ENCODE data around the gene RRN3.
"Not testable (repeated sequence)": the region's sequence is repeated elsewhere in the genome, so short reads cannot be mapped to it uniquely, and the experiment has no call there.

RRN3 gene

DNA sequence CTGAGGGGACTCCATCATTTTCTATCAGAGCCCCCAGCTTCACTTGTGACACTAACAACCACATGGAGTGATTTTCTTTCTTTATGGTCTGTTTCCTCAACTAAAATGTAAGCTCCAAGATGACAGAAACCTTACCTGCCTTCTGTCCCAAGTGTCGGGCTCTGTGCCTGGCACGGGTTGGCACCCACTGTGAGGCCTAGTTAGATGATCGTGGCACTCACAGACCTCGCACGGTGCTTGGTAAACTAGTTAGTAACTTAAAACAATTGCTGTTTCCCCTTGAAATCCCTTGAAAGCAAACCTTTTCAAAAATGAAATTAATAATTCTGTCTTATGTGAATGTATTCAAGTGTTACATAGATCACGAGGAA lies 65.7 kb downstream of the RRN3 start:
- DNase-seq (ENCODE audit: low spot score) = not testable (repeated sequence)

DNA sequence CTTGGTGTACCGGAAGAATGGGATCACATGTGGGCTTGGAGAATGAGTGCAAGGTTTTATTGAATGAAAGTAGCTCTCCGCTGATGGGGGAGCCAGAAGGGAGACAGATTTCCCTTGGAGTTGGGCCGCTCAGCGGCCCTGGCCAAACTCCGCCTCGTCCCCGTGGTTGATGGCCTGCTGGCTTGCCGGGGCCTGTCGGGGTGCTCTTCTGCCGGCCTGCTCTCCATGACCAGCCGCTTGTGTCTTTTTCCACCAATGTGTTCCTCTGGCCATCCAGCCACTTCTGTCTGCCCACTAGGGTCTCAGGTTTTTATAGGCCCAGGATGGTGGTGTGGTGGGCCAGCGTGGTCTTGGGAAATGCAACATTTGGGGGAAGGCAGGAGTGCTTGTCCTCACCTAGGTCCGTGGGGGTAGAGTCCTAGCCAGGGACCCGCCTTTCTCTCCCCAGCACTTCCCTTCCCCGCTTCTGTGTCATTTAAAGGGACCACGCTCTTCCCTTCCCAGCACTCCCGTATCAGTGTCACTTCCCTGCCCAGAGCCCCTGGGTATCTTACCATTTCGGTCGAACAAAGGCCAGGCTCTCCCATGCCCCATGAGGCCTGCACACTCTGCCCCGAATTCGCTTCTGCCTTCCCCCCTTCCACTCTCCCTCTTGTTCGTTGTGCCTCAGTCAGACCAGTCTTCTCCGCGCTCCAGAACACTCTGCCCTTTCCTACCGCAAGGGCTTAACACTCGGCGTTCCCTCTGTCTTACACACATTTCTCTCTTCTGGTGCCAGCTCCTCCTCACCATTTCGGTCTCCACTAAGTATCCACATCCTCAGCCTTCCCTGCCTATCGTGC lies 66.3 kb downstream of the RRN3 start:
- DNase-seq (ENCODE audit: low spot score) = not testable (repeated sequence)

DNA sequence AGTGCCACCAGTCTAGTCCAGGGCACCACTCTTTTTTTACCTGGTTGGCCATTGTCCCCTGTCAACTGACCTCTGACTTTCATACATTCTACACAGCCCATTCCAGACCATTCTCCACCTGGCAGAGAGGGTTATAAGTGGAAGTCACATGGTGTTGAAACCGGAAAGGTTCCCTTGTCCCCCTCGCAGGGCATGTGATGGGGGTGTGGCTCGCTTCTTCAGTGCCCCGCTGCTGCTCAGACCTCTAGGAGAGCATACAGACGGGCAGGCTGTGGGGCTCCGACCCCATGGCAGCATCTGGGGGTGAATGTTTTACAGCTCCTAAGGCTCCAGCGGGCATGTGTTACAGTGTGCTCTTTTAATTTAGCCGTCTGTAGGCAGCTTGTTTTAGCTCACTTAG lies 67.0 kb downstream of the RRN3 start:
- DNase-seq (ENCODE audit: low spot score) = not testable (repeated sequence)

DNA sequence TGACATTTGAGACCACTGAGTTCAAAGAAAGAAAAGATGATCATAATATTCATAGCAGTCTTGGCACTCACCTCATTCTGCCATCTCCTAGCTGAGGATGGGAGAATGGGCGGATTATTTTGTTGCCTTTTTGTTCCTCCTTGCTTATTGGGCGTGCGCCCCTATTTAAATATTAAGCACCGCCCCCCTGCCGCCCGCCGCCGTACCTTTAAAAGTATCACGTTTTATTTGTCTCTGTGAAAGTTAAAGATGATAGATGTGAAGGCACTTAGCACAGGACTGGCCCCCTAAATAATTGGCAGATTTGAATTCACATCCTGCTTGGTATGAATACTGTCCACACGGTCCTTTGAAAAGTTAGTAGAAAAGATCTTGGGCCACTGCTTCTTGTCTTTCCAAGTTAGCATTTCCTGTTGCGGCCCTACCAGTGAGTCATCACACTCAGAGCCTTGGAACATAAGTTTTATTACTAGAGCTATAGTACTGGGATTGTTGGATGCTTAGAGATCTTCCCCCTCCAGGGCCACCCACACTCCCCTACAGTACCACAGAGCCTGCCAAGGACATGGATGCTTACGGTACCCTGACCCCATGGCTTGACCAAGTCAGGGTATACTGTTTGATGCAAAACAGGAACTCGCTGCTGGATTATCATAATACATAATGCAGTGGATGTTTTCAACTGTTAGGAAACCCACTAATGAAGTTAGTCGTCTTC lies 68.7 kb downstream of the RRN3 start:
- DNase-seq (ENCODE audit: low spot score) = not testable (repeated sequence)

DNA sequence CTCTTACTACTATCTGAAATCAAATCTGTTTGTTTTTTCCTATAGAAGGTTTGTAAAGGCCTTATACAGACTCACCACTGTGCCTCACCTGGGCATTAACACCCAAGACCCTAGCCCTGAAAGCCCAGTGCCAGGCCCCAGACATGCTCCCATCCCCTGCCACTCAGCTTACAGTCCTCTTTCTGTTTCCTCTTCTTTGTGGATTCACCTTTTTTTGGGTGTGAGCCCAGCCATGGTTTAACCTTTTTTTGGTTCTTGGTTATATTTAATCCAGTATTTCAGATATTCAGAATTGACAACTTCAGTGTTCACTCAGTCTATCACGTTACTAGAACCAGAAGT lies 69.2 kb downstream of the RRN3 start:
- DNase-seq (ENCODE audit: low spot score) = not testable (repeated sequence)

DNA sequence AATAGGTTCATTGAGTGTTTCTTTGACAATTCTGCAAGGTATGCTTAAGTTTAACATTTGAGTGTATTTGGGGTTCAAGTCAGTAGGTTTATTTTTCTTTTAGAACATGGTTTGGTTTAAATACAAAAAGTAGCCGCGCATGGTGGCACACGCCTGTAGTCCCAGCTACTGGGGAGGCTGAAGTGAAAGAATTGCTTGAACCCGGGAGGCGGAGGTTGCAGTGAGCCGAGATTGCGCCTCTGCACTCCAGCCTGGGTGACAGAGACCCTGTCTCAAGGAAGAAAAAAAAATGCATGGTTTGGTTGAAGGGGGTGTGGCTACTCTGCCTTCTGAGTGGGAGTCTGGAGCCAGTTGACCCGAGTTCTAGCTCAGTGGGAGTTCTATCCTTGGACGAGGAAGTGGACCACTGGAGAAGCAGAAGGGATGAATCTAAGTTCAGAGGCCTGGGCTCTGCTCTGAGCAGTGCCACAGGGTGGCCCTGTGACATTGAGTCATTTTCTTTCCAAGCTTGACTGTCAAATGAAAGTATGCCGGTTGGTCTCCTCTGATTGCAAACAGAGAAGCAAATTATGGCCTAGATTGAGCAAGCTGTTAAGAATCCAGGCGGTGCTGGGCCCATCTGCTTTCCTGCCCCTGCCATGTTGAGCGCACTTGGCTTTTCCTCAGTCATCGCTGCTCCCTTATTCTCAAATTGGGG lies 70.5 kb downstream of the RRN3 start:
- DNase-seq (ENCODE audit: low spot score) = not testable (repeated sequence)

DNA sequence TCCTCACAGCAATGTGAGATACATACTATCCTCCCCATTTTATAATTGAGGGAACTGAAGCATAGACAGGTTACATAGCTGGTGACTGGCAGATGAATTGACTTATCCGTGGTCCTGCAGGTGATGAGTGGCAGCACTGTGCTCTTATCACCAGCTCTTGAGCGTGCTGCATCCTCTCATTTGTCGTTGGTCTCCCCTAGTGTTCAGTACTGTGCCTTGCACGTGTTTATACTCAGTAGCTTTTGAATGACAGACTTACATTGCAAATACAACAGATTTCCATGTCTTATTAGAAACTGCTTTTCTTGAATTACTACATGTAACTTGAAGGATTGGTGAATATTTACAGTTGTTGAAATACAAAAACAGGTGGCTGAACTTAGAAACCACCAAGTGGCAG lies 71.9 kb downstream of the RRN3 start:
- peak; percentile 73 for DNase-seq (ENCODE audit: low spot score)

DNA sequence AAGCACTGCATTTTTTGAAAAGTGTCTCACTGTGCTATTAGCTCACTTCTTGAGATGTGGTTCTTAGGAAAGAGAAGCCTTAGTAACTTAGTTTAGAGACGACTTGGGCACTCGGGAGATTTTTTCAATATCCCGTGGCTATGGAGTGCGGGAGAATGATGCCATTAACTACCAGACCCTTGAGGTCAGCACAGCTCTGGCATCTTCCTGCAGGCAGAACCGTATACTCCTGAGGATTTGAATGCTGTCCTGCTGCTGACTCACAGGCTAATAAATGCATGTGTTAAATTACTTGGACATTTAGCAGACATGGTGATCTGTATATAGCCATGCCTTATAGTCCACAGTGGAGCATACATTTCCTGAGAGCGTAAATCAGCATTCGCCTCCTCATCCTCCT lies 72.6 kb downstream of the RRN3 start:
- DNase-seq (ENCODE audit: low spot score) = not testable (repeated sequence)

DNA sequence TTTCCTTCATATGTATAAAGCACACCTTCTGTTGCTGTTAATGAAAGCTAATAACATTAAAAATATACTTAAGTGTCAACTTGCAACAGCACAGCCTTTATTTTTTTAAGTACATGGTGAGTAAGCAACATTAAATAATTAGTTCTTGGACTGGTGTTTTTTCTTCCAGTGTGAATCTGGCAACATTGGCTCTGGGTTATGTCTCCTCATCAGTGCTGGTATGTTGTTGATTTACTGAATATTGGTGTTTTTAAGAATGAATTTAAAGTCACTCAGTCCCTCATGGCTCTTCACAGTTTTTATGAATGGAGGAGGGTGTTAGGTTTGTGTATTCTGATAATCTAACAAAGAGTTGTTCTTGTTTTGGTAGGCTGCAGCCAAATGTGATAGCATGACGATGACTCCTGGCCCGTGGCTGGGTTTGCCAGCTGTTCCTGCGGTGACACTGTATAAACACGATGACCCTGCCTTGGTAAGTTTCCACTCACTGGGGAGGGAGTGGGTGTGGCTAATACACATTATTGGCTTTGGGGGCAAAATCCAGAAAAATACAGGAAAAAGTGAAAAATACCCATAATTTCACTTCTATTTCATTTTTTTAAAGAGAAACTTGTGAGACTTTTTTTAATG lies 77.0 kb downstream of the RRN3 start:
- not testable (repeated sequence) for DNase-seq (ENCODE audit: low spot score)

DNA sequence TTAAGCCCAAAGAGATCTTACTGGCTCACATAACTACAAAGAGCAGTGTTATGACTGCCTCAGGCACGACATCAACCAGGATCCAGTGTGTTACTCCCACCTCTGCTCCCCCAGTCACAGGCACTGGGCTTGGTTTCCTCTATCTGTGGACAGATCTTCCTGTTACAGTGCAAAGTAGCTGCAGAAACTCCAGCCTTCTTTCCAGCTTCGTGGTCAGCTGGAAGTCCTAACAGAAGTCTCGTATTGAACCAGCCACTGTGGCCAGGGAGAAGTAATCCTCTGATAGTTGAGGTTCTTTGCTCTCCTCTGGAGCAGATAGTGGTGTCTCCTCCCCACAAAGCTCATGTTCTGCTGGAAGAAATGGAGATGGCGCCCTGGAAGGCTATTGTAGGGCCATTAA lies 77.7 kb downstream of the RRN3 start:
- not testable (repeated sequence) for DNase-seq (ENCODE audit: low spot score)

DNA sequence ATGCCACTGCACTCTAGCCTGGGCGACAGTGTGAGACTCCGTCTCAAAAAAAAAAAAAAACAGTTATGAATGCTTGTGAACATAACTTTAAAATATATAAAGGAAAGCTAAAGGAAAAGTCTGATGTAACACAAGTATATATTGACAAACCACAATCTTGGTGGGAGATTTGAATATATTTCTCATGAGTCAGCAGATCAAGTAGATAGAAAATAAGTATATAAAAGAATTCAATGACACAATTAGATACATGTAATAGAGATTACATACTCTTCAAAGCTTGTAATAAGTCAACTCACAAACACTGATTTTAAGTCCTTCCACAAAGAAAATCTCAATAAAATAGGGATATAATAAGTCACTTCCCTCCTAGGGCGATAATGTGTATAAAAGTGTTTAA lies 78.4 kb downstream of the RRN3 start:
- DNase-seq (ENCODE audit: low spot score) = not testable (repeated sequence)

DNA sequence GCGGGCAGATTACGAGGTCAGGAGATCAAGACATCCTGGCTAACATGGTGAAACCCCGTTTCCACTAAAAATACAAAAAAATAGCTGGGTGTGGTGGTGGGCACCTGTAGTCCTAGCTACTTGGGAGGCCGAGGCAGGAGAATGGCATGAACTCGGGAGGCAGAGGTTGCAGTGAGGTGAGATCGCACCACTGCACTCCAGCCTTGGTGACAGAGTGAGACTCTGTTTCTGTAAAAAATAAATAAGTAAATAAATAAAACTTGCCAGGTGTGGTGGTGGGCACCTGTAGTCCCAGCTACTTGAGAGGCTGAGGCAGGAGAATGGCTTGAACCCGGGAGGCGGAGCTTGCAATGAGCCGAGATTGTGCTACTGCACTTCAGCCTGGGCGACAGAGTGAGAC lies 81.1 kb downstream of the RRN3 start:
- not testable (repeated sequence) for DNase-seq (ENCODE audit: low spot score)

Small RNA genes within 50 kb of the gene (small RNA-seq; reads per million reads assigned to genes)
- 0 to 0.04 reads per million in 2 experiments for gene MIR1972-1

All from SK-N-DZ (cell line).